Measurements from ENCODE around the gene PRICKLE2.

- TF ChIP-seq CTCF (conservative IDR thresholded peaks at IDR 0.05 in 1 of 2, IDR thresholded peaks at IDR 0.05 in 1 of 2; ENCODE audit: low read depth in 1 of 2, low read length in 2 of 2), result no peak
- TF ChIP-seq EZH2 (IDR thresholded peaks at IDR 0.05; ENCODE audit: low read length, missing control alignments), result no peak
Observed at GRCh38 chr3:64055076-64055475, 170.2 kb downstream of the PRICKLE2 start.
